Measurements from ENCODE around the gene FRAS1. TPM values are rescaled to one million over a fixed set of nuclear protein-coding genes. Genes with fewer than 3 reads are reported as not detected.

FRAS1 gene
- total RNA-seq, 2 experiments from 2014 or later = not detected

GRCh38 chr4:78476108-78476704, 419.1 kb downstream of the FRAS1 start:
- ATAC-seq (ENCODE audit: poor library complexity) (no peak), DNase-seq (no peak)
- ChIA-PET POLR2A (no interaction called here), CTCF (no interaction called here)
- intact Hi-C loops (cut with DNase I, micrococcal nuclease) = loop anchor here in 1 of 2 experiments (10.0 kb wide), 1 partner anchor 949 kb away; no protein-coding TSS in a partner anchor
- H3K9me3 Mint-ChIP-seq = no peaks in the 10 kb centered on the region
- H3K4me3 Mint-ChIP-seq = no peak overlapping the region
- Histone ChIP-seq H3K4me1 (ENCODE audit: insufficient read depth, low read length) (no peaks in the 10 kb centered on the region), H3K36me3 (ENCODE audit: insufficient read depth, low read length) (no peaks in the 10 kb centered on the region), H3K4me3 (ENCODE audit: low read length) (no peak overlapping the region), H3K9me3 (ENCODE audit: control insufficient read depth in 1 of 2, insufficient read depth in 1 of 2, low read length in 2 of 2) (no peaks in the 10 kb centered on the region), H3K27me3 (ENCODE audit: control insufficient read depth in 1 of 2, insufficient read depth in 2 of 2, low read length in 2 of 2) (no peaks in the 10 kb centered on the region), H3K27ac (ENCODE audit: low read depth in 1 of 2, low read length in 2 of 2) (no peak overlapping the region)
- H3K36me3 Mint-ChIP-seq (ENCODE audit: low read depth) = no peaks in the 10 kb centered on the region
- no peaks in the 10 kb centered on the region for H3K4me1 Mint-ChIP-seq (ENCODE audit: low read depth)
- H3K27ac Mint-ChIP-seq = no peak overlapping the region
- H3K27me3 Mint-ChIP-seq = peaks cover 3% of the 10 kb centered on the region
- no peak for TF ChIP-seq CTCF (IDR thresholded peaks at IDR 0.05)

DNA sequence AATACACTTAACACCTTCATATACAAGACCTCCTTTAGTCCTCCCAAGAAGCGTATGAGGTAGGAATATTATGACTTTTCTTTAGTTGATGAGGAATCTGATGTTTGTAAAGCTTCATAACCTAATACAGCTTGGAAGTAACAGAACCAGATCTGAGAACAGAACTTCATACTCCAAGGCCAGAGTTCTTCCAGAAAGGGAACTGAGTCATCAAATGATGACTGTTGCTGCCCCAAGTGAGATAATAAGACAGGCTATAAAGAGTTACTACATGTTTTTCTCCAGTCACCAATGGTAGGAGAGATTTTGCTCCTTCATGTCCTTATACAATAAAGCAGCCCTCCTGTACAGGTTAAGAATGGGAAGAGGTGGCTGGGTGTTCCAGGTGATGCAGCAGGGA, 420.2 kb downstream of the FRAS1 start:
- Mint-ChIP-seq H3K27ac (no peak overlapping the region), H3K9me3 (no peaks in the 10 kb centered on the region), H3K36me3 (ENCODE audit: low read depth) (no peaks in the 10 kb centered on the region), H3K4me1 (ENCODE audit: low read depth) (no peaks in the 10 kb centered on the region), H3K4me3 (no peak overlapping the region), H3K27me3 (peaks cover 3% of the 10 kb centered on the region)
- DNase-seq (no peak), ATAC-seq (ENCODE audit: poor library complexity) (no peak)
- Histone ChIP-seq H3K27ac (ENCODE audit: low read depth in 1 of 2, low read length in 2 of 2) (no peak overlapping the region), H3K27me3 (ENCODE audit: control insufficient read depth in 1 of 2, insufficient read depth in 2 of 2, low read length in 2 of 2) (no peaks in the 10 kb centered on the region), H3K4me3 (ENCODE audit: low read length) (no peak overlapping the region), H3K9me3 (ENCODE audit: control insufficient read depth in 1 of 2, insufficient read depth in 1 of 2, low read length in 2 of 2) (no peaks in the 10 kb centered on the region), H3K36me3 (ENCODE audit: insufficient read depth, low read length) (no peaks in the 10 kb centered on the region), H3K4me1 (ENCODE audit: insufficient read depth, low read length) (no peaks in the 10 kb centered on the region)
- intact Hi-C loops (cut with DNase I, micrococcal nuclease) = loop anchor here in 1 of 2 experiments (10.0 kb wide), 1 partner anchor 948 kb away; no protein-coding TSS in a partner anchor
- CTCF ChIA-PET = no interaction called here
- POLR2A ChIA-PET = no interaction called here
- no peak for TF ChIP-seq CTCF (IDR thresholded peaks at IDR 0.05)

DNA sequence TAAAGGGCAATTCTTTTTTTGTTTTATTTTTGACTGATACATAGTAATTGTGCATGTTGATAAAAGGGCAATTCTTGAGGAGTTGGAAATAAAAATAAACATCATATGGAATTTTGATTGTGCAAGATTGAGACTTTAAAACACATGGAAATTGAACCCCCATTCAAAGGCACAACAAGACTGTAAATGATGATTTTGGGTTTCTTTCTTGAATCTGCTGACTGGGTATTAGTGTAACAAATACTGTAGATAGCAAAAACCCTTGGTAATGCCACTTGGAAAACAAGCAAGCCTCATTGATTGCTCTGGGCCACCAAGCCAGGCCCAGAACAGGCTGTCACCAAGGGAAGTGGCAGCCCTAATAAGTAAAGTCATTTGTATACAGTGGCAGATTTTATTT, 421.4 kb downstream of the FRAS1 start:
- Mint-ChIP-seq H3K36me3 (ENCODE audit: low read depth) (no peaks in the 10 kb centered on the region), H3K4me1 (ENCODE audit: low read depth) (no peaks in the 10 kb centered on the region), H3K27ac (no peak overlapping the region), H3K4me3 (no peak overlapping the region), H3K27me3 (peaks cover 5% of the 10 kb centered on the region), H3K9me3 (no peaks in the 10 kb centered on the region)
- ATAC-seq (ENCODE audit: poor library complexity) = no peak
- CTCF ChIA-PET = no interaction called here
- intact Hi-C loops (cut with DNase I, micrococcal nuclease) = loop anchor here in 1 of 2 experiments (10.0 kb wide), 1 partner anchor 946 kb away; no protein-coding TSS in a partner anchor
- Histone ChIP-seq H3K4me1 (ENCODE audit: insufficient read depth, low read length) (no peaks in the 10 kb centered on the region), H3K36me3 (ENCODE audit: insufficient read depth, low read length) (no peaks in the 10 kb centered on the region), H3K27ac (ENCODE audit: low read depth in 1 of 2, low read length in 2 of 2) (no peak overlapping the region), H3K9me3 (ENCODE audit: control insufficient read depth in 1 of 2, insufficient read depth in 1 of 2, low read length in 2 of 2) (no peaks in the 10 kb centered on the region), H3K4me3 (ENCODE audit: low read length) (no peak overlapping the region), H3K27me3 (ENCODE audit: control insufficient read depth in 1 of 2, insufficient read depth in 2 of 2, low read length in 2 of 2) (no peaks in the 10 kb centered on the region)
- no peak for DNase-seq
- POLR2A ChIA-PET = no interaction called here
- no peak for TF ChIP-seq CTCF (IDR thresholded peaks at IDR 0.05)

All from CD4-positive, alpha-beta T cell (primary cell).